Nucleus accumbens (tissue), 56 donors: Measurements from ENCODE around the gene FOXP3.

Experiments
- DNase-seq, 56 donors: peaks; one replicate each; lab custom pipeline; 2025; lab: John Stamatoyannopoulos, UW

FOXP3 gene

GRCh38 chrX:49276671-49277534 lies 12.4 kb upstream of the FOXP3 start:
- DNase-seq: no peak

GRCh38 chrX:49276207-49276606 lies 11.7 kb upstream of the FOXP3 start:
- DNase-seq: no peak

DNA sequence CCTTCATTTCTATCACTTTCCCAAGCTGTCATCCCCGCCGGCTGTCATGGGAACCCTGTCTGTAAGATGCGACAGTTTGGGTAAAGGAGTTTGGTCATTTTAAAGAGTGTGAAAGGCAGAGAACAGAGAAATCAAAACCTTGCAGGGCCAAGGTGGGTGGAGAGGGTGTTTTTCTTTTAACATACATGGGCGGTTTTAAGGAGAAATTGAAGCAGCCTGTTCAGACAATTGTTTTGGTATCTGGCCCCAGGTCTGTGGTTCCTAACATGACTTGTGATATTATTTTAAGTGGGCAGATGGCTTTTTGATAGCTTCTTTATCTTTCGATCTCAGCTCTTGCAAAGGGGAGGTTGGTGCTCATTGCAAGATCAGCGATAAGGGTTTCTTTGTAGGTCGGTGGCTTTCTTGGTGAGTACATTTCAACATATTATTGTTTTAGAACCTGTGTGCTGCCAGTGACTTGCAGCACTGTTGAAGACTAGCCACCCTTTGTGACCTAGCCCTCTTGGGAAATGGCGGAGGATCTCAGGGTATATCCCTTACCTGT lies 8.7 kb upstream of the FOXP3 start:
- no peak for DNase-seq

- no peak for DNase-seq
Observed at GRCh38 chrX:49272421-49272820, 7.9 kb upstream of the FOXP3 start.

- no peak for DNase-seq
Observed at GRCh38 chrX:49271341-49271740, 6.8 kb upstream of the FOXP3 start.

- DNase-seq: peak in 3 of 56 donors; percentile 1 to 28 (median 8)
Observed at GRCh38 chrX:49270249-49270921, 5.9 kb upstream of the FOXP3 start.

- DNase-seq: peak in 2 of 56 donors; percentile 30 to 49
Observed at GRCh38 chrX:49269767-49270248, 5.3 kb upstream of the FOXP3 start, which contains the start of gene PPP1R3F. PPP1R3F (plus strand) TSS chrX:49269793; CDS start chrX:49269870, 77 bp downstream.

- DNase-seq: peak; percentile 56 to 97 (median 93)
Observed at GRCh38 chrX:49269010-49269766, 4.7 kb upstream of the FOXP3 start.

DNA sequence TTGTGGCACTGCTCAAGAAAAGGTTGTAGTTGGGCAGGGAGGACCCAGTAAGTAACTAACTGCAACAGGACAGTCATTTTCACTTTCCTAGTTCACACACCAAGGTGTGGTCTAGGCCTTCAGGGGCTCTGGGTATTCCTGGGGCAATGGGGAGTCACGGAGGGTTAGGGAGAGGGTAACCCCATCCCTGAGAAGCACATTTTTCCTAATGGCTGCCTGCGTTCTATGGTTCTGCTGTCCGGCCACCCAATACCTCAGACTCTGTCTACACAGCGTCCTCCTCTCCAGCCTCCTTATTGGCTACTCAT lies 4.1 kb upstream of the FOXP3 start:
- DNase-seq: peak in 1 of 56 donors; percentile 52

- DNase-seq: no peak
Observed at GRCh38 chrX:49266523-49267445, 2.3 kb upstream of the FOXP3 start.

DNA sequence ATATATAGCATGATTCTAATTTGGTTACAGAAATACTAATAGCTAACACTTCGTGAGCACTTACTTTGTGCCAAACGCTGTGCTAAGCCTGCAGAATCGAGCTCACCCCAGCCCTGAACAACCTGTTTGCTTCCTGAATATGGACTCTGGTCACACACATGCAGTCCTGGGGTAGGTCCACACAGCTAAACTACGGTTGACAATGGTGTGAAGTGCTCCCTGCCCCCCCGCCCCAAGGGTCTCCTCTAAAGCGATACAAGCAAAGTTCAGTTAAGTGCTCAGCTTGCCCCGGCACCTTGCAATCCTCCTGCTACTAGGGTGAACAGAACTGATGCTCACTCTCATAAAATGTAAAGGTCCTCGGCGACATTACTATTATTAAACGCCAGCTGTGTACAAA lies 879 bp downstream of the FOXP3 start:
- no peak for DNase-seq

GRCh38 chrX:49262603-49263002 lies 1.9 kb downstream of the FOXP3 start:
- no peak for DNase-seq

- no peak for DNase-seq
Observed at GRCh38 chrX:49260221-49260985, 4.1 kb downstream of the FOXP3 start.

GRCh38 chrX:49258749-49259124 lies 5.8 kb downstream of the FOXP3 start:
- DNase-seq: no peak

GRCh38 chrX:49257846-49258748 lies 6.4 kb downstream of the FOXP3 start:
- DNase-seq: no peak

DNA sequence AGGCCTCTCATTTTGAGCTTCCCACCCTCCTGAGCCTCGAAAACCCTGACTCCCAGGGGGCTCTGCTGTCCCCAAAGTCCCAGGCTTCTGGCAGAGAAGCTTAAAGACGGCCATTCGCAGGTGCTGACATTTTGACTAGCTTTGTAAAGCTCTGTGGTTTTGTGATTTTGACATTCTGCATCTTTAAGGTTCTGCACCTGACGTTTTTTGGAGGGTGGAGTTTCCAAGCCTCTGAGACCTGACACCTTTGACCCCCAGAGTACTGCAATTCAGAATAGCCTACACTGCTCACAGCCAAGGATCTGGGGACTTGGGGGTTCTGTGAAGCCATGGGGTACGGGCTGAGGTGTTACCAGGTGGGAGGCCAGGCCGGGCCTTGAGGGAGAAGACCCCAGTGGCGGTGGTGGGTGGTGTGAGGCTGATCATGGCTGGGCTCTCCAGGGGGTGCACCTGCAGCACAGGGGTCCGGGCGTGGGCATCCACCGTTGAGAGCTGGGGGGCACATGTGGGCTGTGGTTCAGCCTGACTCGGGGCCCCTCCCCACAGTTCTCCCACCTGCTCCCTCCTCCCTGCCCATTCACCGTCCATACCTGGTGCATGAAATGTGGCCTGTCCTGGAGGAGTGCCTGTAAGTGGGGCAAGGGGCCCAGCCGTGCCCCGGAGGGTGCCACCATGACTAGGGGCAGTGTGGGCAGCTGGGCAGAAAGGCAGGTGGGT lies 7.3 kb downstream of the FOXP3 start:
- DNase-seq: no peak
